ENCODE data around the gene CHST12.
A peak's percentile ranks its signal among the peaks of the same experiment; 100 is the strongest.
"Not testable (repeated sequence)": the region's sequence is repeated elsewhere in the genome, so short reads cannot be mapped to it uniquely, and the experiment has no call there.

Gene CHST12

DNA sequence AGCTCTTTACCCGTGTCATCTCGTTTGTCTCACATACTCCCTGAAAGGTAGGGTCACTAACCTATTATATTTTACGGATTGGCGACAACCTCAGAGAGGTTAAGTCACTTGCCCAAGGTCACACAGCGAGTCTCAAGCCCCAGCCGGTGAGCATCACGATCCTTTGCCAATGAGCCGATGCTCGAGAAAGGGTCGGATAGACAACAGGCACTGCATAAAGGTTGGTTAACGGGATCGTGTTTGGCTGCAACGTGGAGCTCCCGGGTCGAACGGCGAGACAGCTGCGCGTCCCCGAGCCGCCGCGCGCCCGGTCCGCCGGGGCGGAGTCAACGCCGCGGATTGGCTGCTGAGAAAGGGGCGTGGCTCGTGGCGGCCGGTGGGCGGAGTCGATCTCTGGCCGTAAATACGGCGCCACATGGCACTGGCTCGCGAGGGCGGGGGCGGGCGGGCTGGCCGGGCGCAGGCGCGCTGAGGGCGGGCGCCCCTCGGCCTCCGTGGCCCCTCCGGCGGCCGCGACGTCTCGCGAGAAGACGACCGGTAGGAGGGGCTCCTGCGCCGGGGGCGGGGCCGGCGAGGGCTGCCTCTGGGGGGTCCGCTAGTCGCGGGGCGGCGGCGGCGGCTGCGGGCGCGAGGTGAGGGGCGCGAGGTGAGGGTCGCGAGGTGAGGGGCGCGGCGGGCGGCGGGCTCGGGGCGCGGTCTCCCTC is at the start of gene CHST12:
TSS of gene CHST12 (plus strand) at position 598 of the 704 bp plus-strand sequence. CDS start 29,029 bp downstream, outside the sequence.
- DNase-seq: peak; percentile 93

DNA sequence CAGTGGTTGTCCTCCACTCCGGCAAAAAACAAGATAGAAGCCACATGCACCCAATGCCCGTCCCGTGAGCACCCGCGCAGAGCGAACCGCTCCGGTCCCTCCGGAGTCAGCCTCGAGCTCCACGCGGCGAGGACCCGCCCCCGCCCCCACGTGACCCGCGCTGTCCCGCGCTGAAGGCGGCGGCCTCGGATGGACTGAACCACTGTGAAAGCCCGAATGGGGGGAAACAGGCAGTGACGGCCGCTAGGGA is 49.5 kb upstream of the CHST12 start:
- peak; percentile 89 for DNase-seq

DNA sequence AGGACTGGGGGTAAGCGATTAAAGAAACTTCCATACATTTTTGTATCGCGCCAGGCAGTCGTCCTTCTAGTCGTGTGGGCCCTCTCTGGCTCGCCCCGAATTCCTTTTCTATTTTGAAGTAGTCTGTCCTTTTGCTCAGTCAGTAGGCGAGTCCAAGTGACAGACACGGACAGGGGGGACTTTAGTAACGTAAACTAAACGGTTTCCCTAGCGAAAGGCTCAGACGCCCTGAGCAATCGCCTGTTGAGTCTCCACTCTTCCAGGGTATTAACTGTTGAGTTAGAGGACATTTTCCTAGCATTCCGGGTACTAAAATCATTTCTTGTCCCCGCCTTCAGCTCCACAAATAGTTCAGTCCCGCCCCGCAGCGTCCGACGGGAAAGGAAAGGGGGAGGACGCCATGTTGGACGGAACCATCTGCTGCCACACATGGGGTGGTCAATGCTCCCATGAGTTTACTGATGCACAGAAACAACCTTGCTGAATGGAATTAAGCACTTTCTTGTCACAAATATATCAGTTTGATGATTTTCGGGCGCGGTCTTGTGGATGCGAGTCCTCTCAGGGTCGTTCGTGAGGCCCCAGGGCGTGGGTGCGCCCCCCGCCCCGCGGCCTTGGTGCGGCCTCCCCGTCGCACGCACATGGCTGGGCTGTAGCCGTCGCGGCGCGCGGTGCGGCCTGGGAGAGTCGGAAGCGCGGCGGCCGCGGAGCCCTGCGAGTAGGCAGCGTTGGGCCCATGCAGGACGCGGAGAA is 49.0 kb upstream of the CHST12 start, which contains the start of gene EIF3B:
TSS of gene EIF3B (plus strand) at position 642 of the 753 bp plus-strand sequence. CDS start at position 737, 95 bp downstream.
- DNase-seq: peak; percentile 89

GRCh38 chr7:2354939-2355704 is 48.3 kb upstream of the CHST12 start:
- no peak for DNase-seq

GRCh38 chr7:2355705-2356008 is 47.8 kb upstream of the CHST12 start:
- no peak for DNase-seq

DNA sequence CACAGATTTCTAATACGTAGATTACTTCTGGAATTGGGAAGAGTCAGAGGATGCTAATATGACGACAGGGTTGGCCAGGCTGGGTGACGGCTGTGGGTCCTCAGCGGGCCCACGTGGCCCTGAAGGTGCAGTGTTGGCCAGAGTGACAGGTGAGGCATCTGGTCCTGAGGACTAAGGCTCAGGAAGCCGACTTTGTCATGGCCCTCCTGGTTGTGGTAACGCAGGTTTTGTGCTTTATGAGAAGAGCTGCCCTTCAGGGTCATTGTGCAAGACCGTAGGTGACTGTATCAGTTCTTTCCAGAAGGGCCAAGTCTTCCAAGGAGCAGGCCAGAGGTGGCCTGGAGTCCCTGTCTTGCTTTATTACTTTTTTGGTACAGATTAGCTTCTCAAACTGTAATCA is 46.2 kb upstream of the CHST12 start:
- no peak for DNase-seq

DNA sequence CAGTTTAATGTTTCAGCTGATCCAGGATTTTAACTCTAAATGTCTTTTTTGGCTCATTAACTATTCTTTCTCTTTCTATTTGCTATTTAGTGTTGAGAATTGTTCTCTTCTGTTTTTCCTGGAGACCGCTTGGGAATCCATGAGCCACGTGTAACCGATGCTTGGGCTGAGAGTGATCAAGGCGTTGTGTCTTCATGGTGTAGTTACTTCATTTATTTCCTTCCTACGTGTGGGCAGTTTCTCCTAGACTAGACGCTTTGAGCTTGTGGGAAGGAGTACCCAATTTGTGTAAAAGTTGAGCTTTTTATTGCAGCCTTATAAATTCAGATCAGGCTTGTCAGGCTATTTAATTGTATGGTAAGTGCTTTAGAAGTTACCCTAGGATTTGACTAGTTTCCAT is 45.8 kb upstream of the CHST12 start:
- DNase-seq: no peak

DNA sequence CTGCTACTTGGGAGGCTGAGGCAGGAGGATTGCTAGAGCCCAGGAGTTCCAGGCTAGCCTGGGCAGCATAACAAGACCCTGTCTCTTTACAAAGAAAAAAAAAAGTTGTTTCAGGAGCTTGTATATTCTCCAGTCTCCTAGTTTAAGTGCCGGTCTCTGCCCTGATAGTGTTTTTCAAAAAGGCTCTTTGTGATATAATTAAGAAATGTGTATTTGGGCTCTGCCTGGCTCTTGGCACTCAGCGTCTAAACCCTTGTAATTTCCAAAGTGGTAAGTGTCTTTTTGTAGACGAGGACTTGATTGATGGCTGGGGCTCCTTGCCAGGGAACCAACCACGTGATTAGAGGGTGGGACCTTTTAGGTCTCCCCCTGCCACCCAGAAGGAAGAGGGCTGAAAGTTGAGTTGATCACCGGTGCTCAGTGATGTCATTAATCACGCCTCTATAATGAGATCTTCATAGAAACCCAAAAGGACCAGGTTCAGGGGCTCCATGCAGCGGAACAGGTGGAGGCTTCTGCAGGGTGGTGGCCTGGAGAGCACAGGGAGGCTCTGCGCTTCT is 44.4 kb upstream of the CHST12 start:
- DNase-seq: no peak

DNA sequence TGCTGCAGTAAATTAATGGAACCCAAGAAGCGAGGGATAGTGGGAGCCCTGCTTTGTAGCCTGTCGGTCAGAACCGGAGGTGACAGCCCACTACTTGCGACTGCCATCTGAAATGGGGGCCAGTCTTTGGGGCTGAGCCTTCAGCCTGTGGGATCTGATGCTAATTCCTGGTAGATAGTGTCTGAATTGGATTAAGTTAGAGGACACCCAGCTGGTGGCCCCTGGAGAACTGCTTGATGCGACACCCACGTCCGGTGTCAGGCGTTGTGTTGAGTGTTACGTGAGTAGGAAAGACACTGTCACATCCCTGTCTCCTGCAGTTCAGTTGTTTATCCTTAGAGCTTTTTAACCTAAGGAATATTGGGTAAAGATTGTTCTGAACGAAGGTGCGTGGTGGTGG is 43.8 kb upstream of the CHST12 start:
- DNase-seq: no peak

- DNase-seq: no peak
Measured at GRCh38 chr7:2360796-2361195, 42.6 kb upstream of the CHST12 start.

DNA sequence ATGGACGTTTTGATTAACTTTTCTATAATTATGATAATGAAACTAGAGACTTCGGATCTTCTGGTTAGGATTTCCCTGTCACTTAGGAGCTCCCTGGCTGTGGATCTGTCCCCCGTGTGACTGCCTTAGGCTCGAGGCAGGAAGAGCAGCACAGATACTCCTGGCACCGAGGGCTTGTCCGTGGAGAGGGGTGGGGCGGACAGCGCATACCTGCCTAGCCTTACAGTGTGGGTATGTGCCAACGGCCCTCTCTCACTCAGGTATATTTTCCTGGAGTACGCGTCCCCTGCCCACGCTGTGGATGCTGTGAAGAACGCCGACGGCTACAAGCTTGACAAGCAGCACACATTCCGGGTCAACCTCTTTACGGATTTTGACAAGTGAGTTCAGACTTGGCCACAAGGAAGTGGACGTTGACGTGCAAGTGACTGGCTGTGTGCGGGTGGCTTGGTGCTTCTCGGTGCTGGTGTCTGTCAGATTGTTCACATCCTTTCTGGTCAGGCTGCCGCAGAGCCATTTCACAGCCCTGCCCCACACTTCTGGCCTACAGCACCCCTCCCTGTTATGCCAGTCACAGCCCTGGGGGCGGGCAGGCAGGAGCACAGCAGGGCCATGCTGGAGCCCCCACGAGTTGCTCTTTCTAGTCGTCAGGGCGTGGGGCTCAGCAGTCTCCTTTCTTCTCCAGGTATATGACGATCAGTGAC is 40.9 kb upstream of the CHST12 start:
- DNase-seq: no peak

DNA sequence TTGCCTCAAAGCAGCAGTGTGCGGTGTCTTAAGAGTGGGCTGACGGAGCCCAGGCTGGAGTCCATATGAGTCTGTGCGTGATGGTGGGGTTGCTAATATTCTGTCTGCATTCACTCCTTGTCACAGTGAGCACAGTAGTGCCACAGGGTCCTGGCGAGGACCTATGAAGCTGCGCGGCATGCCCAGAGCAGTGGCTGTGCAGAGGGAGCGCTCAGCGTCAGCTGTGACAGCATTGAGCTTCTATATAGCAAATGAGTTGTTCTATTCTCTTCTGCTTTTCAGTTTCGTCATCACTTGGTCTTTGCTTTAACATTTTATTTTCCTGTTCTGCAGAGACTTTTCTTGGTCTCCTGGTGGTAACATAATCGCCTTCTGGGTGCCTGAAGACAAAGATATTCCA is 34.3 kb upstream of the CHST12 start:
- no peak for DNase-seq

DNA sequence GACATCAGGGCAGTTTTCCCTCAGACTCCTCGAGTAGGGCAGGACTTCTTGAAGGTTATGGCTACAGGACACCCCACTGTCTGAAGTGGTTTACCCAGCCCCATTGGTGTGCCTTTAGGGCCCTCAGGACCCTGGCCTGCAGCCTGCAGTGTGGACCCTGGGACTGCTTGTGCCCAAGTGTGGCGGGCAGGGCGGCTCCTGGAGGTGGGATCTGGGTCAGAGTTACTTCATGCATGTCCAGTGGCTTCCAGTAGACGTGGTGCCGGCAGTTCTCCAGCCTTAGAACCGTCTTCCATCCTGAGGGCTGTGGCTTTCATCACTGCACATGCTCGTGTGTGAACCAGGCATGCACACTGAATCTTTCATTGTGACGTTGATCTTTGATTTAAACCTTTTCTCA is 32.1 kb upstream of the CHST12 start:
- no peak for DNase-seq

- DNase-seq: no peak
Measured at GRCh38 chr7:2372724-2373123, 30.7 kb upstream of the CHST12 start.

DNA sequence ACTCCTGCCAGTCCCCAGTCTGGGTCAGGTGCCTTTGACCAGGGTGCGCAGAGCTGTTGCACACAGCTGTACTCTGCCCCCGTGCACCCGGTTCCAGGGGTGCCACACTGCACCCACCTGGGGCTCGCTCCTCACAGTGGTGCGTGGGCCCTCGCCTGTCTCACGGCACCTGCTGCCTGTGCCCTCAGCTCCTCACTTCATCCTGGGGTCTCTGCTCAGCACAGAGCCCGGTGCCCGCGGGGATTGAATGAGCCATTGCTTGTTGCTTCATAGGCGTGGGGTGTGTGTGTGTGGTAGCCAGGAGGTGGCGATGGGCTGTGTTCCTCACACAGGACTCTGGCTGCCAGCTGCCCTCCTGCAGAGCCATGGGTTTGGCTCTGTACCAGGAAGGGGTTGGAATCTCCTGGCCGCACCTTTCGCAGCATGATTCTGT is 30.3 kb upstream of the CHST12 start:
- no peak for DNase-seq

- no peak for DNase-seq
Measured at GRCh38 chr7:2373646-2374045, 29.8 kb upstream of the CHST12 start.

DNA sequence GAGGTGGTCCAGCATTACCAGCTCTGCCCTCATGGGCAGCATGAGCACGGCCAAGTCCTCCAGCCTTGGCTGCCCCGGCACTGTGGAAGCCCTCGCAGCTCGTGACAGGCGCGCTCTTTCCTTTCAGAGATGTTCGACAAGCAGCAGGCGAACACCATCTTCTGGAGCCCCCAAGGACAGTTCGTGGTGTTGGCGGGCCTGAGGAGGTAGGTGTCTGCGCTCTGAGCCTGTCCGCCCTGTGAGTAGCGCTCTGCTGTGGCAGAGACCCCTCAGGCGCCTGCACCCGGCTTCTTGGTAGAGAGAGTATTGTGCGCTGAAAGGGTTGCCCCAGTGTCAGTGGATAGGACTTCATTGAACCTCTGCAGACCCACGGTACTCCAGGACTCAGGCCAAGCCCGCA is 29.0 kb upstream of the CHST12 start:
- no peak for DNase-seq

DNA sequence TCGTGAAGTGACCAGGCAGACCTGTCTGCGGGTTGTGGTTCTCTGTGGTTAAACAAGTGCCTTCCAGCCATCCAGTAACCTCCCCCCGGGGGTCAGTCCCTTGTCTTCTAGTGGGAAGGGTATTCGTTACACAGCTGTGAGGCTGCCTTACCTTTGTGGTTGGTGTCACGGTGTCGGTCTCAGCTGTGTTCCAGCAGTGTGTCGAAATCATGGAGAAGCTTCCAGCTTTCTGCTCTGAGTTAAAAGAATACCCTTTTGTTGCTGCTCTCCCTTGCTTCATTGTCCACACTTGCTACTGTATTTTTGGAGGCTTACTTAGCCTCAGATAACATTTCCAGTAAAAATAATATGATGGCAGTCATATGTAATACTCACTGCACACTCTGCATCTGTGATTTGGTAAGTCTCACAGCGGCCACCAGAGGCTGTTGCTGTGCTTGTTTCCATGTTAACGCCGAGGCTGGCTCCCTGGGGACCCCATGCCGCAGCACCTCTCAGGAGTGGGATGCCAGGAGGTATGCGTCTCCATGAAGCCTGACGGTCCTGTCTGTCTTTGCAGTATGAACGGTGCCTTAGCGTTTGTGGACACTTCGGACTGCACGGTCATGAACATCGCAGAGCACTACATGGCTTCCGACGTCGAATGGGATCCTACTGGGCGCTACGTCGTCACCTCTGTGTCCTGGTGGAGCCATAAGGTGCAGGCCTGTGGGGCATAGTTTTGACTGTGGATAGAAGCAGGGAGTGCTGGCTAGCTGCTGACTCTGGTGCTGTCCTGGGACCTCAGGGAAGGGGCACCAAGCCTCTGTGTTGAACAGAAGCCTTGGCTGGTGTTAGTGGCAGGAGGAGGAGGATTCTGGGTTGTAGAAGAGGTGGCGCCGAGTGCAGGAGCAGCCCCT is 28.3 kb upstream of the CHST12 start:
- DNase-seq: no peak

DNA sequence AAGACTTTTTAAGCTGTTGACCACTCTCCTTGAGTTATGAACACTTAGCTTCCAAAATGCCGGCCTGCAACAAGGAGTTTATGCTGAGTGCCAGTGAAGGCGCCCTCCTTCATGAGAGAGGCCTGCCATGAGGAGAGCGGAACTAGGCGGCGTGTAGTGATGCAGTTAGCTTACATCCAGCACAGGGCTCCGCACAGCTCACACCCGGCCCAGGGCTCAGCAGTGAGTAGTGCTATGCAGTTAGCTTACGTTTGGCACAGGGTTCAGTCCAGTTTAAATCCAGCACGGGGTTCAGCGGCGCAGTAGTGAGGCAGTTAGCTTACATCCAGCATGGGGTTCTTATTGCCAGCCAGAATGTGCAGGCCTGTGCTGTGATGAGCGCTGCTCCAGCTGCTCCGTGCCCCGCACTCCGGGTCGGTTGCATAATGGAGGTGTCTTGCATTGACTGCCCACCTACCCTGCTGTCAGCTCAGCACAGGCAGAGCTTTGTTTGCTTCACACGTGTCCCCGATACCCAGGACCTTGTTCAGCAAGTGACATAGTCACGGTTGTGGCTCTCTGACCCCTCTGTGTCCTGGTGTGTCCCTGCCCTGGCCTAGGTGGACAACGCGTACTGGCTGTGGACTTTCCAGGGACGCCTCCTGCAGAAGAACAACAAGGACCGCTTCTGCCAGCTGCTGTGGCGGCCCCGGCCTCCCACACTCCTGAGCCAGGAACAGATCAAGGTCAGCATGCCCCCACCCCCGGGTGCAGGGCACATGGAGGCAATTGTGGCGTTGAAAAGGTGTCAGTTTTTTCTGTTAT is 26.9 kb upstream of the CHST12 start:
- no peak for DNase-seq

- DNase-seq: not testable (repeated sequence)
Measured at GRCh38 chr7:2377492-2377891, 25.9 kb upstream of the CHST12 start.

- DNase-seq: not testable (repeated sequence)
Measured at GRCh38 chr7:2378125-2378524, 25.3 kb upstream of the CHST12 start.

Data from activated gamma-delta T cell treated with Interleukin-2 at 50 U/mL for 16 hours (primary cell).